ENCODE results near the gene ZC3H8.
A peak's percentile ranks its signal among the peaks of the same experiment; 100 is the strongest.

Gene ZC3H8

GRCh38 chr2:112185131-112185530 is 69.7 kb downstream of the ZC3H8 start:
- H3K4me2 ChIP-seq = peak overlapping the region; percentile 67
- peaks cover 24% of the 10 kb centered on the region for H3K27me3 ChIP-seq
- TF ChIP-seq Cebpa-rat (IDR thresholded peaks at IDR 0.05) = no peak
- no peak overlapping the region for H3K9ac ChIP-seq
- H3K4me1 ChIP-seq = peaks cover 75% of the 10 kb centered on the region
- H3K36me3 ChIP-seq = no peaks in the 10 kb centered on the region
- no peaks in the 10 kb centered on the region for H4K20me1 ChIP-seq
- 0 out of 2 replicates have a peak overlapping the region, but pooled peaks have one; percentile 1 for H3K27ac ChIP-seq
- H3K9me3 ChIP-seq = peaks cover 16% of the 10 kb centered on the region
- H3K4me3 ChIP-seq = no peak overlapping the region

GRCh38 chr2:112184121-112184520 is 70.7 kb downstream of the ZC3H8 start:
- no peak overlapping the region for H3K9ac ChIP-seq
- 0 out of 2 replicates have a peak overlapping the region, but pooled peaks have one; percentile 23 for H3K27ac ChIP-seq
- H3K4me3 ChIP-seq = no peak overlapping the region
- H3K36me3 ChIP-seq = no peaks in the 10 kb centered on the region
- H4K20me1 ChIP-seq = no peaks in the 10 kb centered on the region
- peak overlapping the region; percentile 76 for H3K4me2 ChIP-seq
- TF ChIP-seq Cebpa-rat (IDR thresholded peaks at IDR 0.05) = no peak
- H3K27me3 ChIP-seq = peaks cover 24% of the 10 kb centered on the region
- peaks cover 27% of the 10 kb centered on the region for H3K9me3 ChIP-seq
- H3K4me1 ChIP-seq = peaks cover 75% of the 10 kb centered on the region

GRCh38 chr2:112183327-112184025 is 71.4 kb downstream of the ZC3H8 start:
- Histone ChIP-seq H3K27ac (peak overlapping the region; percentile 60), H3K9ac (peak overlapping the region; percentile 41; the same call in 1 of the 2 replicates), H3K9me3 (peaks cover 31% of the 10 kb centered on the region), H3K4me3 (no peak overlapping the region), H3K36me3 (no peaks in the 10 kb centered on the region), H3K4me1 (peaks cover 71% of the 10 kb centered on the region), H3K27me3 (peaks cover 24% of the 10 kb centered on the region), H4K20me1 (no peaks in the 10 kb centered on the region), H3K4me2 (peak overlapping the region; percentile 76)
- TF ChIP-seq Cebpa-rat (IDR thresholded peaks at IDR 0.05) = no peak

- peak overlapping the region; percentile 60 for H3K27ac ChIP-seq
- H3K4me1 ChIP-seq = peaks cover 62% of the 10 kb centered on the region
- no peak for TF ChIP-seq Cebpa-rat (IDR thresholded peaks at IDR 0.05)
- H4K20me1 ChIP-seq = no peaks in the 10 kb centered on the region
- H3K4me2 ChIP-seq = peak overlapping the region; percentile 76
- peak overlapping the region; percentile 41; the same call in 1 of the 2 replicates for H3K9ac ChIP-seq
- peaks cover 24% of the 10 kb centered on the region for H3K27me3 ChIP-seq
- H3K36me3 ChIP-seq = no peaks in the 10 kb centered on the region
- peaks cover 31% of the 10 kb centered on the region for H3K9me3 ChIP-seq
- H3K4me3 ChIP-seq = no peak overlapping the region
These were observed 72.2 kb downstream of the ZC3H8 start for GRCh38 chr2:112182581-112183034.

GRCh38 chr2:112181571-112182290 is 73.1 kb downstream of the ZC3H8 start:
- Histone ChIP-seq H3K4me3 (no peak overlapping the region), H3K4me2 (peak overlapping the region; percentile 76), H3K9me3 (peaks cover 31% of the 10 kb centered on the region), H3K36me3 (no peaks in the 10 kb centered on the region), H3K9ac (no peak overlapping the region), H3K4me1 (peaks cover 55% of the 10 kb centered on the region), H3K27me3 (peaks cover 24% of the 10 kb centered on the region), H4K20me1 (no peaks in the 10 kb centered on the region), H3K27ac (peak overlapping the region; percentile 60)
- no peak for TF ChIP-seq Cebpa-rat (IDR thresholded peaks at IDR 0.05)

DNA sequence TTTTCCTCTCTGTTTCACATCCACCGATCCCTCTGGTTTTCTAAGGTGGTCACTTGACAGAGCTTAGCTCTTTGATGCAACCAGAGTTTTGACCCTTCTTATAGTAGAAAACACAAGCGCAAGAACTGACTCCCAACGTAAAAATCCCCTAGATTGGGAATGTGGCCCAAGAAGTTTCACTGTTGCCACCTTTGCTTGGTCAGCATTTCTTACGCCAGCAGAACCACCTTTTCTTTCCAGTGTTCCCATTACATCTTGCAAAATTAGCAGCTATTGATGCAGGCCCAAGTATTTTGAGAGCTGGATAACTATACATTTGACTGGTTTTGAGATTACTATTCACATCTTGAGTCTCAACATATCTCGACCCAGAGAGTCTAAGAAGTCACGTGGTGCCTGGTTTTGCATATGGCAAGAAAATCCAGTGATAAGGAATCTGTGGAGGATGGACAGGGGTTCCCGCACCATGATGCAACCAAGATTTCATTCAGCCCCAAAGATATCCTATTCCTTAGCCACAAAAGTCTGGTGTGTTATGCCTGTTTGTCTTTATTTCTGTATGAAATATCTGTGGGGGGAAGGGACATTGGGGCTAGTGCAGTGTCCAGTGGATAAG is 78.8 kb downstream of the ZC3H8 start:
- H3K4me2 ChIP-seq = peak overlapping the region; percentile 70
- H3K9me3 ChIP-seq = peaks cover 24% of the 10 kb centered on the region
- peak overlapping the region; percentile 74 for H3K27ac ChIP-seq
- no peak overlapping the region for H3K4me3 ChIP-seq
- no peak for TF ChIP-seq Cebpa-rat (IDR thresholded peaks at IDR 0.05)
- no peak overlapping the region for H3K9ac ChIP-seq
- no peaks in the 10 kb centered on the region for H3K36me3 ChIP-seq
- peaks cover 3% of the 10 kb centered on the region for H3K27me3 ChIP-seq
- H3K4me1 ChIP-seq = peaks cover 57% of the 10 kb centered on the region
- H4K20me1 ChIP-seq = no peaks in the 10 kb centered on the region

- Histone ChIP-seq H3K9me3 (peaks cover 17% of the 10 kb centered on the region), H3K36me3 (no peaks in the 10 kb centered on the region), H3K4me1 (peaks cover 64% of the 10 kb centered on the region), H3K27ac (peak overlapping the region; percentile 74), H3K9ac (peak overlapping the region; percentile 54; the same call in 1 of the 2 replicates), H3K27me3 (no peaks in the 10 kb centered on the region; the same call in 1 of the 2 replicates), H4K20me1 (no peaks in the 10 kb centered on the region), H3K4me2 (peak overlapping the region; percentile 70), H3K4me3 (no peak overlapping the region; the same call in 1 of the 2 replicates)
- no peak for TF ChIP-seq Cebpa-rat (IDR thresholded peaks at IDR 0.05)
These were observed 79.5 kb downstream of the ZC3H8 start for GRCh38 chr2:112175333-112175732.

DNA sequence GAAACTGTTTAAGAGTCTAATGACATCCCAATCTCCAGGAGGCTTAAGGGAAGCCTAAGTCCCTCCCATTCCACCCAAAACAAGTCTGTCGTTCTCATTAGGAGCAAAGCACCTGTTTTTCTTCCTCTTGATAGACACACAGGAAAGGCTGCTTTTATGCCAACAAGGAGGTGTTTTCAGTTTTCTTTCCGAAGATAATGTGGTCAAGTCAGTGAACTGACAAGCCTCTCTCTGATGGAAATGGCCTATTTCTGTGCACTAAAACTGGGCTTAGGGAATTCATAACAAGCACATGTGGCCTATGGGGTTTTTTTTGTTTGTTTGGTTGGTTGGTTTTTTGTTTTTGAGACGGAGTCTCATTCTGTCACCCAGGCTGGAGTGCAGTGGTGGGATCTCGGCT is 80.5 kb downstream of the ZC3H8 start:
- H3K4me3 ChIP-seq = peak overlapping the region; percentile 44
- H3K27ac ChIP-seq = peak overlapping the region; percentile 74
- no peaks in the 10 kb centered on the region for H3K27me3 ChIP-seq
- H3K9ac ChIP-seq = peak overlapping the region; percentile 54
- peaks cover 74% of the 10 kb centered on the region for H3K4me1 ChIP-seq
- H3K36me3 ChIP-seq = no peaks in the 10 kb centered on the region
- H3K9me3 ChIP-seq = peaks cover 8% of the 10 kb centered on the region
- H3K4me2 ChIP-seq = peak overlapping the region; percentile 70
- no peak for TF ChIP-seq Cebpa-rat (IDR thresholded peaks at IDR 0.05)
- no peaks in the 10 kb centered on the region for H4K20me1 ChIP-seq

DNA sequence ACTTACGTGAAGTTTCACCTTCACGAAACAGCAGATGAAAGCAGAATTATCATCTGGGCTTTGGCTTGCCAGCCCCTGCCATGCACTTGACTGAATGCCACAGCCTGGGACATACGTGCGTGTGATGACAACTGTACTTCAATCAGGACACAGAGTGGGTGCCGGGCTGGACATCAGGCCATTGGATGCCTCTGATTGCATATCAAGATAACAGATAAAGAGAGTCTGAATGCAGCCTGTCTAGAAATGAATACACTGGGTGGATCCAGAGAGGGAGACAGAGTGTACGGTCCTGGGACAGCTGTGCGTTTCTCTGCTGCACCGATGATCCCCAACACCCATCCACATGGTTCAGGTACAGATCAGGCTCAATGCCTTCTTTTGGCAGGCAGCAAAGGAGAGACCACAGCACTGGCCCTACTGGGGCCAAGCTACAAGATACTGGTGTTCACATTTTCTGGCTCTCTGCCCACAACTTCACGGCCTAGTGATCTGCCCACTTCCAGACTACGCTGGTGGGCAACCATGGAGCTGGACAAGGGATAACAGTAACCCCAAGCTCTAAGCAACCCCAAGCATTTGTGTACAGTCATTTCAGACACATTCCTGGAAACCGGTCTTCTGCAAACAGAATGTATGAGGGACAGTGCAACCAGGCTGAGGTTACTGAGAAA is 81.1 kb downstream of the ZC3H8 start:
- Histone ChIP-seq H3K4me3 (peak overlapping the region; percentile 44), H3K27me3 (no peaks in the 10 kb centered on the region), H3K36me3 (no peaks in the 10 kb centered on the region), H3K4me2 (peak overlapping the region; percentile 70), H3K9ac (peak overlapping the region; percentile 54; the same call in 1 of the 2 replicates), H3K9me3 (peaks cover 2% of the 10 kb centered on the region), H4K20me1 (no peaks in the 10 kb centered on the region), H3K27ac (peak overlapping the region; percentile 74), H3K4me1 (peaks cover 80% of the 10 kb centered on the region)
- TF ChIP-seq Cebpa-rat (IDR thresholded peaks at IDR 0.05) = no peak

Data from BLaER1 (cell line).